ENCODE results near the gene REPIN1. TPM values are rescaled to one million over a fixed set of nuclear protein-coding genes. Genes with fewer than 3 reads are reported as not detected.

The REPIN1 gene
- total and polyA plus RNA-seq, 7 donors = 50.9 to 131 (median 56.5) TPM

DNA sequence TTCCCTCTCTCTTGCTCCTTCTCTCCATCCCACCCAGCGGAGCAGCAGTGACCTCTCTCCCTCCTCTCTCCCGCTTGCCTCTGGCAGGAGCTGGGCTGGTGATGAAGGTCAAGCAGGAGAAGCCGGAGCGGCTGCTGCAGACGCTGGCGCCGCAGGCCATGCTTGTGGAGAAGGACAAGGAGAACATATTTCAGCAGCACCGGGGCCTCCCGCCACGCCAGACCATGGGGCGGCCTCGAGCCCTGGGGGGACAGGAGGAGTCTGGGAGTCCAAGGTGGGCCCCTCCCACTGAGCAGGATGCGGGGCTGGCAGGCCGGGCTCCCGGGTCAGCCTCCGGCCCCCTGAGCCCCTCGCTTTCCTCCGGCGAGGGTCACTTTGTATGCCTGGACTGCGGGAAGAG lies 27.8 kb downstream of the REPIN1 start:
- no peaks in the 10 kb centered on the region for H3K9me3 ChIP-seq
- H3K36me3 ChIP-seq = peaks cover 0 to 27% (median 16%) of the 10 kb centered on the region in 4 donors
- DNase-seq = peak; percentile 61
- no peak for TF ChIP-seq POLR2AphosphoS5 (IDR thresholded peaks at IDR 0.05)
- TF ChIP-seq, protein P1, sequence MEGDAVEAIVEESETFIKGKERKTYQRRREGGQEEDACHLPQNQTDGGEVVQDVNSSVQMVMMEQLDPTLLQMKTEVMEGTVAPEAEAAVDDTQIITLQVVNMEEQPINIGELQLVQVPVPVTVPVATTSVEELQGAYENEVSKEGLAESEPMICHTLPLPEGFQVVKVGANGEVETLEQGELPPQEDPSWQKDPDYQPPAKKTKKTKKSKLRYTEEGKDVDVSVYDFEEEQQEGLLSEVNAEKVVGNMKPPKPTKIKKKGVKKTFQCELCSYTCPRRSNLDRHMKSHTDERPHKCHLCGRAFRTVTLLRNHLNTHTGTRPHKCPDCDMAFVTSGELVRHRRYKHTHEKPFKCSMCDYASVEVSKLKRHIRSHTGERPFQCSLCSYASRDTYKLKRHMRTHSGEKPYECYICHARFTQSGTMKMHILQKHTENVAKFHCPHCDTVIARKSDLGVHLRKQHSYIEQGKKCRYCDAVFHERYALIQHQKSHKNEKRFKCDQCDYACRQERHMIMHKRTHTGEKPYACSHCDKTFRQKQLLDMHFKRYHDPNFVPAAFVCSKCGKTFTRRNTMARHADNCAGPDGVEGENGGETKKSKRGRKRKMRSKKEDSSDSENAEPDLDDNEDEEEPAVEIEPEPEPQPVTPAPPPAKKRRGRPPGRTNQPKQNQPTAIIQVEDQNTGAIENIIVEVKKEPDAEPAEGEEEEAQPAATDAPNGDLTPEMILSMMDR (IDR thresholded peaks at IDR 0.05) = no peak
- TF ChIP-seq POLR2A (IDR thresholded peaks at IDR 0.05) = no peak
- peaks cover 0 to 3% (median 0%) of the 10 kb centered on the region in 4 donors for H3K4me1 ChIP-seq
- H3K27me3 ChIP-seq = no peaks in the 10 kb centered on the region
- intact Hi-C loops (cut with DNase I) = no loop called here
- WGBS, 2 donors = 91 to 97% methylated on average over 20 of the region's 20 CpGs
- H3K4me3 ChIP-seq = no peak overlapping the region
- H3K27ac ChIP-seq = no peak overlapping the region

DNA sequence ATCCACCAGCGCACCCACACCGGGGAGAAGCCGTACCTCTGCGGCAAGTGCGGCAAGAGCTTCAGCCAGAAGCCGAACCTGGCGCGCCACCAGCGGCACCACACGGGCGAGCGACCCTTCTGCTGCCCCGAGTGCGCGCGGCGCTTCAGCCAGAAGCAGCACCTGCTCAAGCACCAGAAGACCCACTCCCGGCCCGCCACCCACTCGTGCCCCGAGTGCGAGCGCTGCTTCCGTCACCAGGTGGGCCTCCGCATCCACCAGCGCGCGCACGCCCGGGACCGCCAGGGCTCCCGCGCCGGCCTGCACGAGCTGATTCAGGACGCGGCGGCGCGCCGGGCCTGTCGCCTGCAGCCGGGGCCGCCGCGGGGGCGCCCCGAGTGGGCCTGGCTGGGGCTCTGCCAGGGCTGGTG lies 28.2 kb downstream of the REPIN1 start:
- H3K36me3 ChIP-seq = peaks cover 0 to 27% (median 16%) of the 10 kb centered on the region in 4 donors
- H3K9me3 ChIP-seq = no peaks in the 10 kb centered on the region
- no peaks in the 10 kb centered on the region for H3K27me3 ChIP-seq
- no peak overlapping the region for H3K27ac ChIP-seq
- peaks cover 0 to 3% (median 0%) of the 10 kb centered on the region in 4 donors for H3K4me1 ChIP-seq
- intact Hi-C loops (cut with DNase I) = no loop called here
- no peak overlapping the region for H3K4me3 ChIP-seq
- no peak for DNase-seq
- WGBS, 2 donors = 96 to 98% methylated on average over 48 of the region's 48 CpGs
- TF ChIP-seq POLR2AphosphoS5 (IDR thresholded peaks at IDR 0.05) = no peak
- TF ChIP-seq, protein P1 (IDR thresholded peaks at IDR 0.05) = no peak
- TF ChIP-seq POLR2A (IDR thresholded peaks at IDR 0.05) = no peak
- no peak for TF ChIP-seq EP300 (IDR thresholded peaks at IDR 0.05)

DNA sequence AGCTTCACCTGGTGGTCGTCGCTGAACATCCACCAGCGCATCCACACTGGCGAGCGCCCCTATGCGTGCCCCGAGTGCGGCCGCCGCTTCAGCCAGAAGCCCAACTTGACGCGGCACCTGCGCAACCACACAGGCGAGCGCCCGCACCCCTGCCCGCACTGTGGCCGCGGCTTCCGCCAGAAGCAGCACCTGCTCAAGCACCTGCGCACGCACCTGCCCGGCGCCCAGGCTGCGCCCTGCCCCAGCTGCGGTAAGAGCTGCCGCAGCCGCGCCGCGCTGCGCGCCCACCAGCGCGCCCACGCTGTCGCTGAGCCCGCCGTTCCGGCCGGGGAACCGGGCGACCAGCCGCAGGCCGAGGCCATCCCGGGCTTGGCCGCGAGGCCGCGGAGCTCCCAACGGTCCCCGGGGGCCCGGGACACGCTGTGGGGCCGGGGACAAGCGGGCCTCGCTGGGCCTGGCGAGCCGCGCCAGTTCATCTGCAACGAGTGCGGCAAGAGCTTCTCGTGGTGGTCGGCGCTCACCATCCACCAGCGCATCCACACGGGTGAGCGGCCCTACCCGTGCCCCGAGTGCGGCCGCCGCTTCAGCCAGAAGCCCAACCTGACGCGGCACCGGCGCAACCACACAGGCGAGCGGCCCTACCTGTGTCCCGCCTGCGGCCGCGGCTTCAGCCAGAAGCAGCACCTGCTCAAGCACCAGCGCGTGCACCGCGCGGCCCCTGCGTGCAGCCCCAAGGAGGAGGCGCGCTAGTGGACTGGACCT lies 28.9 kb downstream of the REPIN1 start:
- intact Hi-C loops (cut with DNase I) = no loop called here

DNA sequence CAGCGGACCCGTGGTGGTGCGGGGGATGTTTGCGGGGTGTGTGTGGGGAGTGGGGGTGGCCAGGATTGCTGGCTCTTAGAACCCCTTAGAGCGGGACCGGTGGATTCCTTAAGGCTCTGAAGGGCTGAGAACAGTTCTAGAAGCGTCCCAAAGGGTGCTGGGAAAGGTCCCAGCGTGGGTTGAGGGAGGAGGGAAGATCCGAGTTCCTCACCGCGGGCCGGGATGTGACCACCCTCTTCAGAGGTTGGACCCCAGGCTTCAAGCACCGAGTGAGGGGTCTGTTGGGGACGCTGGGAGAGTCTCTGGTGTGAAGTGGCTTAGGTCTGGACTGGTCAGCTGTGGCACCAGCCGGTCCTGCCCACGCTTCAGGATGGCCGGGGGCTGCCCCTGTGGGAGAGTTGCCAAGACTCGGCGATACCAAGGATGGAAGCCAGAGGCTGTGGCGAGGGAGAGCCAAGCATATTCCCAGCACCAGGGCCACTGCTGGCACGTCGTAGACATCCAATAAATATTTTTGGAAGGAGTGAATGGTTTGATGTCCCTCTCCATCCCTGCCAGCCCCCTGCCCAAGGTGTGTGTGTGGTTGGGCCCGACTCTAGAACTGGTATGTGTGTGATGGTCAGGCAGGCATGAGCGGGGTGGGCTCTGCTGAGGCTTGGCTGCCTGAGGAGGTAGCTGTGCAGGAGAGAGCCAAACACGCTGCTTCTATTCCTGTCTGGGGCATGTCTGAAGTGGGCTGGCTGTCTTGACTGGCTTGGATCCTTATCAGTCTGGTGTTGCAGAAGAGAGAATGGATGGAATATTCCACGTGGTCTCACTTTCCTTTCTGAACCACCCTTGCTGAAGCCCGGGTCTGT lies 29.7 kb downstream of the REPIN1 start:
- Histone ChIP-seq H3K36me3 (peaks cover 0 to 27% (median 16%) of the 10 kb centered on the region in 4 donors), H3K27me3 (no peaks in the 10 kb centered on the region), H3K4me1 (peaks cover 0 to 4% (median 2%) of the 10 kb centered on the region in 4 donors), H3K4me3 (no peak overlapping the region), H3K9me3 (no peaks in the 10 kb centered on the region), H3K27ac (no peak overlapping the region)
- DNase-seq = peak; percentile 60
- TF ChIP-seq EP300 (IDR thresholded peaks at IDR 0.05) (no peak), POLR2AphosphoS5 (IDR thresholded peaks at IDR 0.05) (no peak), POLR2A (IDR thresholded peaks at IDR 0.05) (no peak)
- TF ChIP-seq, protein P1 (IDR thresholded peaks at IDR 0.05) = no peak
- intact Hi-C loops (cut with DNase I) = no loop called here
- 83 to 94% methylated on average over 27 of the region's 27 CpGs for WGBS, 2 donors

More for the DNA sequence above, 28.9 kb downstream of the REPIN1 start:
- Histone ChIP-seq H3K4me3 (no peak overlapping the region), H3K36me3 (peaks cover 0 to 27% (median 16%) of the 10 kb centered on the region in 4 donors), H3K4me1 (peaks cover 0 to 3% (median 0%) of the 10 kb centered on the region in 4 donors), H3K27me3 (no peaks in the 10 kb centered on the region), H3K27ac (no peak overlapping the region), H3K9me3 (no peaks in the 10 kb centered on the region)
- 94 to 97% methylated on average over 91 of the region's 91 CpGs for WGBS, 2 donors
- peak; percentile 48 for DNase-seq
- TF ChIP-seq EP300 (IDR thresholded peaks at IDR 0.05) (no peak), POLR2A (IDR thresholded peaks at IDR 0.05) (no peak), POLR2AphosphoS5 (IDR thresholded peaks at IDR 0.05) (no peak)
- TF ChIP-seq, protein P1 (IDR thresholded peaks at IDR 0.05) = no peak

All from sigmoid colon (tissue), 7 donors.